ENCODE measurements around the gene RELL2. TPM values are rescaled to one million over a fixed set of nuclear protein-coding genes. Genes with fewer than 3 reads are reported as not detected.

The RELL2 gene
- total RNA-seq, 1 experiment from 2014 or later, result 8.7 TPM

DNA sequence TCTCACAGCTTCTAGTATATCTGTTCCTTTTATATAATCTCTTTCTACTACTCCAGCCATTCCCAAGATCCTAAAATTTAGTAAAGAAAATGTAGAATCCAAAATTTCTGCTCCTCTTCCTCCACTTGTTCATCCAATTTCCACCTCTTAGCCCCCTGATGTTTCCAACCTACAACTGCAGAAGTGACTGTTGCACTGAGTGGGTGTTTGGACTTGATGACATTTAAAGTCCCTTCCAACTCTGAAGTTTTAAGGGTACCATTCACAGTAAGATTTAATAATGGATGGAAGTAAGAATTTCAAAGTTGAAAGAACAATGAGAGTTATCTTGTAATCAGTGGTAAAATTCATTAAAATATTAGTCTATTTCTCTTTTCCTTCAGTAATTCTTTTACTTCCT lies 23.5 kb upstream of the RELL2 start:
- BruUV-seq (replicated peaks), result no TSS peak
- peaks cover 20% of the 10 kb centered on the region; the same call in 1 of the 2 replicates for H4K20me1 ChIP-seq (ENCODE audit: insufficient read depth)
- H3K4me1 ChIP-seq (ENCODE audit: control insufficient read depth in 1 of 2, insufficient read depth in 2 of 2, low read length in 2 of 2), result peaks cover 6 to 17% of the 10 kb centered on the region in 2 experiments
- H3K79me2 ChIP-seq (ENCODE audit: insufficient read depth, low read length), result peaks cover 97% of the 10 kb centered on the region
- no peaks in the 10 kb centered on the region for H3K9me3 ChIP-seq (ENCODE audit: control insufficient read depth in 1 of 2, insufficient read depth in 1 of 2, low read depth in 1 of 2, low read length in 2 of 2)
- RAD21 ChIA-PET (ENCODE audit: low non-redundant PET in 1 of 2, low total read pairs in 2 of 2, uncharacterized antibody in 2 of 2, unreplicated experiment in 2 of 2), result no interaction called here
- ATAC-seq (no peak), DNase-seq (ENCODE audit: low read depth, low spot score) (no peak)
- no peak overlapping the region for H2AFZ ChIP-seq (ENCODE audit: low read depth, low read length, poor library complexity, severe bottlenecking)
- H3K36me3 ChIP-seq (ENCODE audit: control insufficient read depth in 1 of 2, insufficient read depth in 2 of 2, low read length in 2 of 2), result peaks cover 0 to 9% of the 10 kb centered on the region in 2 experiments; a peak in 1 of 4 replicates
- no peaks in the 10 kb centered on the region for H3K9me2 ChIP-seq (ENCODE audit: insufficient read depth)
- no peak overlapping the region for H3K9ac ChIP-seq (ENCODE audit: low read length)
- H3K27ac ChIP-seq (ENCODE audit: low read depth, low read length), result no peak overlapping the region
- no peak overlapping the region for H3K4me3 ChIP-seq (replicated peaks in 1 of 2; ENCODE audit: low read depth in 1 of 2, low read length in 2 of 2)
- no peak for TF ChIP-seq JUND (IDR thresholded peaks at IDR 0.05)
- no peak for TF ChIP-seq TCF7L2 (IDR thresholded peaks at IDR 0.05; ENCODE audit: borderline replicate concordance, extremely low read depth, insufficient read depth, insufficient read length)
- TF ChIP-seq EGR1 (IDR thresholded peaks at IDR 0.05; ENCODE audit: low read depth), result no peak
- TF ChIP-seq POLR2AphosphoS5 (IDR thresholded peaks at IDR 0.05; ENCODE audit: low read depth, low read length), result no peak
- TF ChIP-seq SRF (IDR thresholded peaks at IDR 0.05; ENCODE audit: low read depth), result no peak
- no peak for TF ChIP-seq RAD21 (IDR thresholded peaks at IDR 0.05; ENCODE audit: low read depth)
- no peak for TF ChIP-seq SIN3A (IDR thresholded peaks at IDR 0.05; ENCODE audit: low read depth)
- TF ChIP-seq FOSL1 (IDR thresholded peaks at IDR 0.05; ENCODE audit: low read depth), result no peak
- TF ChIP-seq EZH2 (IDR thresholded peaks at IDR 0.05), result no peak
- no peak for TF ChIP-seq ZNF274 (IDR thresholded peaks at IDR 0.05; ENCODE audit: low read depth, low read length)
- TF ChIP-seq, protein P1, sequence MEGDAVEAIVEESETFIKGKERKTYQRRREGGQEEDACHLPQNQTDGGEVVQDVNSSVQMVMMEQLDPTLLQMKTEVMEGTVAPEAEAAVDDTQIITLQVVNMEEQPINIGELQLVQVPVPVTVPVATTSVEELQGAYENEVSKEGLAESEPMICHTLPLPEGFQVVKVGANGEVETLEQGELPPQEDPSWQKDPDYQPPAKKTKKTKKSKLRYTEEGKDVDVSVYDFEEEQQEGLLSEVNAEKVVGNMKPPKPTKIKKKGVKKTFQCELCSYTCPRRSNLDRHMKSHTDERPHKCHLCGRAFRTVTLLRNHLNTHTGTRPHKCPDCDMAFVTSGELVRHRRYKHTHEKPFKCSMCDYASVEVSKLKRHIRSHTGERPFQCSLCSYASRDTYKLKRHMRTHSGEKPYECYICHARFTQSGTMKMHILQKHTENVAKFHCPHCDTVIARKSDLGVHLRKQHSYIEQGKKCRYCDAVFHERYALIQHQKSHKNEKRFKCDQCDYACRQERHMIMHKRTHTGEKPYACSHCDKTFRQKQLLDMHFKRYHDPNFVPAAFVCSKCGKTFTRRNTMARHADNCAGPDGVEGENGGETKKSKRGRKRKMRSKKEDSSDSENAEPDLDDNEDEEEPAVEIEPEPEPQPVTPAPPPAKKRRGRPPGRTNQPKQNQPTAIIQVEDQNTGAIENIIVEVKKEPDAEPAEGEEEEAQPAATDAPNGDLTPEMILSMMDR (IDR thresholded peaks at IDR 0.05 in 2 of 3, conservative IDR thresholded peaks at IDR 0.05 in 1 of 3; ENCODE audit: borderline replicate concordance in 1 of 3, insufficient read depth in 1 of 3, low read depth in 2 of 3, low read length in 2 of 3), result no peak
- TF ChIP-seq CEBPB (IDR thresholded peaks at IDR 0.05; ENCODE audit: low read depth), result no peak
- no peak for TF ChIP-seq SP1 (IDR thresholded peaks at IDR 0.05; ENCODE audit: low read depth)
- intact Hi-C loops (cut with micrococcal nuclease), result no loop called here
- CTCF ChIA-PET, result no interaction called here
- no peaks in the 10 kb centered on the region for H3K27me3 ChIP-seq (ENCODE audit: insufficient read depth, low read length)
- no peak overlapping the region for H3K4me2 ChIP-seq (ENCODE audit: low read length)
- POLR2A ChIA-PET, result no interaction called here

All from HCT116 (cell line).